Right atrium auricular region (tissue), 2 donors: Measurements from ENCODE around the gene MYO1C. TPM values are rescaled to one million over a fixed set of nuclear protein-coding genes. Genes with fewer than 3 reads are reported as not detected.
A peak's percentile ranks its signal among the peaks of the same experiment; 100 is the strongest.
"Not testable (repeated sequence)": the region's sequence is repeated elsewhere in the genome, so short reads cannot be mapped to it uniquely, and the experiment has no call there.

ENCODE experiments used
- DNase-seq: peaks from one replicate; pipeline ENCODE4 v3.0.0-alpha.2; 2019; ENCODE audit warnings: low spot score
- H3K27ac ChIP-seq, 2 donors: fragments of 200-600 bp; sonication (generic); 1 replicate in 1 of 2; 2 replicates in 1 of 2; pipeline ENCODE4 v1.5.1; 2016 to 2019
- H3K27me3 ChIP-seq, 2 donors: fragments of 200-600 bp; sonication (generic); one replicate each; pipeline versions ENCODE4 v1.5.1 to v1.6.0; 2017 to 2019
- H3K36me3 ChIP-seq: fragments of 200-600 bp; sonication (generic); one replicate; pipeline ENCODE4 v1.5.1; 2016
- H3K4me1 ChIP-seq, 2 donors: fragments of 200-600 bp; sonication (generic); one replicate each; pipeline versions ENCODE4 v1.5.1 to v1.6.0; 2017 to 2019
- H3K4me3 ChIP-seq, 2 donors: fragments of 200-600 bp; sonication (generic); 1 replicate in 1 of 2; 2 replicates in 1 of 2; pipeline ENCODE4 v1.5.1; 2017 to 2019; ENCODE audit warnings: mild to moderate bottlenecking in 1 of 2, moderate library complexity in 1 of 2
- H3K9me3 ChIP-seq, 2 donors: fragments of 200-600 bp; sonication (generic); one replicate each; pipeline ENCODE4 v1.5.1; 2019
- total RNA-seq, 2 donors: library from RNA; depleted of rRNA; stranded (reverse); fragments of >200 nt; gene quantifications; one replicate each; pipeline ENCODE4 v1.1.0, GENCODE V29; 2016
- TF ChIP-seq, protein P1 (sequence below), 2 donors: fragments of 200-600 bp; sonication (generic); IDR thresholded peaks; one replicate each; pipeline ENCODE4 v1.5.1; 2019; ENCODE audit warnings: antibody characterized with exemption in 2 of 2

Gene MYO1C
- total RNA-seq, 2 donors from 2014 or later = 83.6 to 161 TPM

DNA sequence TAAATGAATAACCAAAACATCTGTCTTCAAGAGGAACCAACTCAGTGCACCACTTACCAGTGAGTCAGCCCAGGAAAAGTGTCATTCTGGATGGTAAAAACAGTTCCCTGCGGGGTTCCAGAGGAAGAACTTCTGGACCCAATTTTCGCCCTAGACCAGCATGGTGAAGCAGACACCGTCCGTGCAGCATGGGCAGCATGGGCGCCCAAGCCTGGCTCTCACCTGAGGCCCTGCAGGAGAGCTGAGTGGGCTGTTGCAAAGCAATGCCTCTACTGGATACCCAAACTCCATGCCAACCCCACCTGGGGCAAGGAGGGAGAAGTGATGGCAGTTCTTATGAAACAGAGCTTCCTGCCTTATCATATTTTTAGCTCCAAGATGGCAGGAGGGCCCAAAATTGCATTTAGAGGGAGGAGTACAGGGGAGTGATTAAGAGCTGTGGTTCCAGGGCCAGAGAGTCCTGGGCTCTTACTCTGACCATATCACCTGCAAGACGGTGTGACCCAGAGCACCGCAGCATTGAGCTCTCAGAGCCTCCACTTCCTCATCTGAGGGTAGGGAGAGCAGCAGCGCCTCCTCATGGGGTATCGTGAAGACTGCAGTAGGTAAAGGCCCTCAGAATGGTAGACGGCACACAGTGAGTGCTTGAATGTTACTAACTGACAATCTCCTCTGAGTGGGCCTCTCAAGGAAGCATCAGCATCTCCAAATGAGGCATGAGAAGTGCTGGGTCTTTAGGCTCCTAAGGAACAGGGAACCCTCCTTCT lies 40.5 kb upstream of the MYO1C start:
- H3K27ac ChIP-seq = peak overlapping the region in 1 of 2 donors; percentile 25

DNA sequence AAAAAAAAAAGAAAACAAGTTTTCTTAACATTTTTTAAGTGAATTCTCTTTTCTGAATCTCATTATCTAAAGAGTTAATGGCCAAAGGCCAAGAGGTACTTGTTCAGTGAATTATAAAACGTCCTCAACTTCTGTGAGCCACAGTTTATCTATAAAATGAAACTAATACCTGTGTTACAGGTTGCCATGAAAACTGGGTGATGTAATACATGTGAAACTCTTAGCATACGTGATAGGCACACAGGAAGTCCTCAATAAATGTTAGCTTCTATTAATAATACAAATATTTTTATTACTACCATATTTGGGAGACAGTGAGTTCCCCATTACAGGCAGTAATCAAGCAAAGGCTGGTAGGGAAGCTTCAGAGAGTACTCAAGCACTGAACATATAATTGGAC lies 37.4 kb upstream of the MYO1C start:
- TF ChIP-seq, protein P1, sequence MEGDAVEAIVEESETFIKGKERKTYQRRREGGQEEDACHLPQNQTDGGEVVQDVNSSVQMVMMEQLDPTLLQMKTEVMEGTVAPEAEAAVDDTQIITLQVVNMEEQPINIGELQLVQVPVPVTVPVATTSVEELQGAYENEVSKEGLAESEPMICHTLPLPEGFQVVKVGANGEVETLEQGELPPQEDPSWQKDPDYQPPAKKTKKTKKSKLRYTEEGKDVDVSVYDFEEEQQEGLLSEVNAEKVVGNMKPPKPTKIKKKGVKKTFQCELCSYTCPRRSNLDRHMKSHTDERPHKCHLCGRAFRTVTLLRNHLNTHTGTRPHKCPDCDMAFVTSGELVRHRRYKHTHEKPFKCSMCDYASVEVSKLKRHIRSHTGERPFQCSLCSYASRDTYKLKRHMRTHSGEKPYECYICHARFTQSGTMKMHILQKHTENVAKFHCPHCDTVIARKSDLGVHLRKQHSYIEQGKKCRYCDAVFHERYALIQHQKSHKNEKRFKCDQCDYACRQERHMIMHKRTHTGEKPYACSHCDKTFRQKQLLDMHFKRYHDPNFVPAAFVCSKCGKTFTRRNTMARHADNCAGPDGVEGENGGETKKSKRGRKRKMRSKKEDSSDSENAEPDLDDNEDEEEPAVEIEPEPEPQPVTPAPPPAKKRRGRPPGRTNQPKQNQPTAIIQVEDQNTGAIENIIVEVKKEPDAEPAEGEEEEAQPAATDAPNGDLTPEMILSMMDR (IDR thresholded peaks at IDR 0.05) = no peak
- peaks cover 60% of the 10 kb centered on the region for H3K36me3 ChIP-seq

More for the DNA sequence above, 40.5 kb upstream of the MYO1C start:
- no peaks in the 10 kb centered on the region for H3K9me3 ChIP-seq
- TF ChIP-seq, protein P1 (IDR thresholded peaks at IDR 0.05) = peak in 1 of 2 donors; percentile 52
- H3K4me3 ChIP-seq = no peak overlapping the region
- H3K27me3 ChIP-seq = no peaks in the 10 kb centered on the region
- H3K36me3 ChIP-seq = peaks cover 67% of the 10 kb centered on the region
- no peak for DNase-seq
- H3K4me1 ChIP-seq = no peaks in the 10 kb centered on the region

DNA sequence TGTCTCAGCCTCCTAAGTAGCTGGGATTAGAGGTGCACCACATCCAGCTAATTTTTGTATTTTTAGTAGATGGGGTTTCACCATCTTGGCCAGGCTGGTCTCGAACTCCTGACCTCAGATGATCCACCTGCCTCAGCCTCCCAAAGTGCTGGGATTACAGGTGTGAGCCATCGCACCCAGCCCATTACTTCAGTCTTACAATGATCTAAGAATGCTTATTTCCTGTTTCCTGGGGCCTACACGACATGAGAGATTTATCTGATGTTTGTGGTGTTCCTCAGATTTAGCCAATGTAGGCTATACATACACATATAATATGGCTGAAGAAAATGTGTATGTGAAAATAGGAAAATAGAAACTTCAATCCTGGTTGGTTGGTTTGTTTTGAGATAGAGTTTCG lies 34.4 kb upstream of the MYO1C start:
- not testable (repeated sequence) for DNase-seq, H3K27ac ChIP-seq, H3K4me1 ChIP-seq, H3K9me3 ChIP-seq, H3K4me3 ChIP-seq, H3K27me3 ChIP-seq
- peaks cover 42% of the 10 kb centered on the region for H3K36me3 ChIP-seq

More for the DNA sequence above, 37.4 kb upstream of the MYO1C start:
- Histone ChIP-seq H3K4me3 (no peak overlapping the region), H3K4me1 (no peaks in the 10 kb centered on the region), H3K9me3 (no peaks in the 10 kb centered on the region), H3K27ac (no peak overlapping the region), H3K27me3 (no peaks in the 10 kb centered on the region)
- DNase-seq = no peak

DNA sequence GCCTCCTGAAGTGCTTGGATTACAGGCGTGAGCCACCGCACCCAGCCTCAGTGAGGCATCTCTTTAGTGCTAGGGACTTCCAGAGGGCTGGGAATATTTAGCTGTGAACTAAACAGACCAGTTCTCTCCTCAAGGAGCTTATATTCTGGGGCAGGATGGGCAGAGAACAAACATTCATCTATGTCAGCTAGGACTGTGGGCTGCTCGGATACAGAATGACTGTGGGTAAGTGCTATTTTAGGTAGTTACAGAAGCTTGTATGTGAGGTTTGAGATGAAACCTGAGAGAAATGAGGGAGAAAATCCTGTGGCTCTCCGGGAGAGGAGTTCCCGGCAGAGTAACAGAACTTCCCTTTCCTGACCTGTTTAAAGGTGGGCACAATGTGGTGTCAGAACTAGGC lies 30.1 kb upstream of the MYO1C start:
- H3K27ac ChIP-seq = no peak overlapping the region
- H3K4me1 ChIP-seq = peaks cover 0 to 2% of the 10 kb centered on the region in 2 donors
- H3K27me3 ChIP-seq = no peaks in the 10 kb centered on the region
- no peak overlapping the region for H3K4me3 ChIP-seq
- peaks cover 22% of the 10 kb centered on the region for H3K36me3 ChIP-seq
- no peaks in the 10 kb centered on the region for H3K9me3 ChIP-seq
- TF ChIP-seq, protein P1 (IDR thresholded peaks at IDR 0.05) = no peak
- no peak for DNase-seq

DNA sequence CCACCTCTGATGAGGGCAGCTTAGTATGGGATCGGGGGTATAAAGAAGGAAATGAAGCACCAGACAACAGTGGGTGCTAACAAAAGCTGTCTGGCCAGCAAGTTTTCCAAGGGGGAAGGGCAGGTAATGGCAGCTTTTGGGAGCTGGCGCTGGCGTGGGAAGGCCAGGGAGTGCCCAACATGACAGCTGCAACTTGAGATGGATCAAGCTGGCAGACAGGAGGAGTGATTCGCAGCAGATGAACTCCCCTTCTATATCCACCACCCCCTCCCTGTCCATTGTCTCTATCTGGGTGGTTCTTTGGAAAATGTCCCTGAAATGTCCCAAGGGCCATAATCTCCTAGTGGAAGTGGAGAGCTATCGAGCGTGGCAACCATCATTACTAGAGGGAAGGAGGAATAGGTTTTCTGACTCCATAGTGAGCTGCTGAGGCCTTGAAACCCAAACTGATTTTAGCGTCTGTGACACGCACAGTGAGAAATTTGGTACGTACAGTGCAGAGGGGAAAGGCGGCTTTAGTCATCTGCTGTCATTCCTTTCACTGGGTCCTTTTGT lies 28.7 kb upstream of the MYO1C start:
- no peak for DNase-seq
- TF ChIP-seq, protein P1 (IDR thresholded peaks at IDR 0.05) = no peak
- no peak overlapping the region for H3K27ac ChIP-seq

DNA sequence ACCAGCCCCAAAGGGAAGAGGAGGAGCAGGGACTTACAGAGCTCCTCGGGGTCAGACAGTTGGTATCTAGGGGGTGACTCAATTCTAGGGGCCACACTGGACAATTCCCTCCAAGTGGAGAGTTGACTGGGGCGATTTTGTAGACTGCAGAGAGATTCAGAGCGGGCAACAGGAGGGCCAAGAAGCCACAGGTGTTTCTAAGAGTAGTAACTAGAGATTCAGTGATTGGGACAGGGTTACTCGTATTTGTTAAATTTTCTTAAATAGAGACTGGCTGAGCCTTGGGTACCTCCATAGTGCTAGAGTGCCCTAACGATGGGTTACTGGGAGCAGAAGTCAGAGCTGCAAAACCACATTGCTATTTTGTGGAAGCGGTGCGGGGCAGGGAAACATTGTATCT lies 27.2 kb upstream of the MYO1C start:
- no peak for DNase-seq
- TF ChIP-seq, protein P1 (IDR thresholded peaks at IDR 0.05) = no peak
- Histone ChIP-seq H3K4me3 (no peak overlapping the region), H3K27me3 (no peaks in the 10 kb centered on the region), H3K4me1 (peaks cover 9 to 24% of the 10 kb centered on the region in 2 donors), H3K9me3 (no peaks in the 10 kb centered on the region), H3K36me3 (peaks cover 15% of the 10 kb centered on the region), H3K27ac (no peak overlapping the region)

More for the DNA sequence above, 28.7 kb upstream of the MYO1C start:
- H3K27me3 ChIP-seq = no peaks in the 10 kb centered on the region
- H3K4me1 ChIP-seq = peaks cover 0 to 9% of the 10 kb centered on the region in 2 donors
- H3K4me3 ChIP-seq = no peak overlapping the region
- peaks cover 16% of the 10 kb centered on the region for H3K36me3 ChIP-seq
- no peaks in the 10 kb centered on the region for H3K9me3 ChIP-seq
